IPS-20b (cell line): Measurements from ENCODE around the gene ZG16B.

ENCODE experiments used
- H3K27ac ChIP-seq: one replicate; pipeline ENCODE4 v1.5.1; 2013; ENCODE audit warnings: low read length
- H3K27me3 ChIP-seq: 2 replicates; pipeline ENCODE4 v1.6.1; 2013; ENCODE audit warnings: mild to moderate bottlenecking, low read length, inconsistent platforms; ENCODE audit not compliant: insufficient read depth
- H3K36me3 ChIP-seq: 2 replicates; pipeline ENCODE4 v1.6.1; 2013; ENCODE audit warnings: low read depth, mild to moderate bottlenecking, inconsistent platforms, low read length, moderate library complexity; ENCODE audit not compliant: insufficient read depth
- H3K4me1 ChIP-seq: 2 replicates; pipeline ENCODE4 v1.6.1; 2013; ENCODE audit warnings: mild to moderate bottlenecking, control low read depth, inconsistent platforms, low read length, moderate library complexity; ENCODE audit not compliant: insufficient read depth
- H3K4me3 ChIP-seq: 2 replicates; pipeline ENCODE4 v1.5.1; 2013; ENCODE audit warnings: mild to moderate bottlenecking, low read length, inconsistent platforms
- H3K9ac ChIP-seq: 2 replicates; pipeline ENCODE4 v1.6.1; 2013; ENCODE audit warnings: low read depth, mild to moderate bottlenecking, inconsistent platforms, low read length, moderate library complexity
- H3K9me3 ChIP-seq: 2 replicates; pipeline ENCODE4 v1.6.1; 2013; ENCODE audit warnings: mild to moderate bottlenecking, low read depth, low read length, inconsistent platforms; ENCODE audit not compliant: insufficient read depth

Gene ZG16B

GRCh38 chr16:2819939-2820835 is 9.9 kb upstream of the ZG16B start:
- Histone ChIP-seq H3K4me3 (no peak overlapping the region), H3K27me3 (no peaks in the 10 kb centered on the region), H3K4me1 (no peaks in the 10 kb centered on the region), H3K27ac (no peak overlapping the region), H3K9me3 (no peaks in the 10 kb centered on the region), H3K9ac (no peak overlapping the region), H3K36me3 (no peaks in the 10 kb centered on the region)

DNA sequence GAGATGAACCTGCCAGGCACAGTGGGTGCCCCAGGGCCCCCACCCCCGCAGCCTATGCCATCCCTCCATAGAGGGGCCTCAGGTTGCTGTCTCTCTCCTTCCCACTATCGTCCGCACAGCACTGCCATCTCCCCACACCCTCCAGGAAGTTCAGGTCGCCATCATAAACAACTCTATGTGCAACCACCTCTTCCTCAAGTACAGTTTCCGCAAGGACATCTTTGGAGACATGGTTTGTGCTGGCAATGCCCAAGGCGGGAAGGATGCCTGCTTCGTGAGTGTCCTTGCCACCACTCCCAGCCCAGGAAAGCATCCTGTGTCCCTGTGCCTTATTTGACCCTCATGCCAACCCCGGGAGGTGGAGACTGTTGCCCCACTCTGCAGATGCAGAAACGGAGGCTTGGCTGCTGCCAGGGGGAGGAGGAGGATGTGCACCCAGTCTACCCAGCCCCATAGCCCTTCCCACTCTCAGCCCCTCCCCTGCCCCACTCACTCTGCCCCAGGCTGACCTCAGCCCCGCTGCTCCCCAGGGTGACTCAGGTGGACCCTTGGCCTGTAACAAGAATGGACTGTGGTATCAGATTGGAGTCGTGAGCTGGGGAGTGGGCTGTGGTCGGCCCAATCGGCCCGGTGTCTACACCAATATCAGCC is 9.1 kb upstream of the ZG16B start:
- H3K9me3 ChIP-seq: no peaks in the 10 kb centered on the region
- H3K36me3 ChIP-seq: no peaks in the 10 kb centered on the region
- H3K9ac ChIP-seq: no peak overlapping the region
- H3K27me3 ChIP-seq: no peaks in the 10 kb centered on the region
- H3K27ac ChIP-seq: no peak overlapping the region
- no peak overlapping the region for H3K4me3 ChIP-seq
- H3K4me1 ChIP-seq: no peaks in the 10 kb centered on the region

- no peaks in the 10 kb centered on the region for H3K9me3 ChIP-seq
- no peak overlapping the region for H3K9ac ChIP-seq
- no peak overlapping the region for H3K27ac ChIP-seq
- no peaks in the 10 kb centered on the region for H3K4me1 ChIP-seq
- no peaks in the 10 kb centered on the region for H3K27me3 ChIP-seq
- H3K36me3 ChIP-seq: no peaks in the 10 kb centered on the region
- H3K4me3 ChIP-seq: no peak overlapping the region
These were observed 8.5 kb upstream of the ZG16B start for GRCh38 chr16:2821487-2822157.

- Histone ChIP-seq H3K27me3 (no peaks in the 10 kb centered on the region), H3K4me3 (no peak overlapping the region), H3K4me1 (no peaks in the 10 kb centered on the region), H3K9ac (no peak overlapping the region), H3K9me3 (no peaks in the 10 kb centered on the region), H3K27ac (no peak overlapping the region), H3K36me3 (no peaks in the 10 kb centered on the region)
These were observed 8.0 kb upstream of the ZG16B start for GRCh38 chr16:2822158-2822495.

- Histone ChIP-seq H3K27me3 (no peaks in the 10 kb centered on the region), H3K4me1 (no peaks in the 10 kb centered on the region), H3K9ac (no peak overlapping the region), H3K9me3 (no peaks in the 10 kb centered on the region), H3K4me3 (no peak overlapping the region), H3K27ac (no peak overlapping the region), H3K36me3 (no peaks in the 10 kb centered on the region)
These were observed 7.6 kb upstream of the ZG16B start for GRCh38 chr16:2822496-2822895.

DNA sequence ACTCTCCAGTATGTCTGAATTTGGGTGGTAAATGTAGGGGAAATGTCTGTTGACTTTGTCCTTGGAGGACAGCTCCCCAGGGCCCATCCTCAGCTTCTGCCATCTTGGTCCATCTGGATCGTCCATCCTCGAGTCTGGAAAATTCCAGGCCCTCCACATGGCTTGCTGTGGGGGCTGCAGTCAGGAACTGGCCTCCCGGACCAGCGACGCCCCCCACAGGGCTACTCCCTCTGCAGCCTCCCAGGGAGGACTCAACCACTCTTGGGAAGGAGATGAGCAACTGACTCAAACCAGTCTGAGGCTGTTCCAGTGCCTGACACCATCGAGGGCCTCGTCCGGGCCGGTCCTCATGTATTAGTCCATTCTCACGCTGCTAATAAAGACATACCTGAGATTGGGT is 5.5 kb upstream of the ZG16B start:
- no peaks in the 10 kb centered on the region for H3K36me3 ChIP-seq
- no peak overlapping the region for H3K27ac ChIP-seq
- no peak overlapping the region; the same call in 1 of the 2 replicates for H3K9ac ChIP-seq
- H3K4me1 ChIP-seq: no peaks in the 10 kb centered on the region
- H3K9me3 ChIP-seq: no peaks in the 10 kb centered on the region
- no peaks in the 10 kb centered on the region for H3K27me3 ChIP-seq
- H3K4me3 ChIP-seq: no peak overlapping the region

- no peaks in the 10 kb centered on the region for H3K4me1 ChIP-seq
- H3K4me3 ChIP-seq: no peak overlapping the region
- no peaks in the 10 kb centered on the region for H3K36me3 ChIP-seq
- H3K27me3 ChIP-seq: no peaks in the 10 kb centered on the region
- H3K9ac ChIP-seq: no peak overlapping the region
- H3K9me3 ChIP-seq: no peaks in the 10 kb centered on the region
- H3K27ac ChIP-seq: no peak overlapping the region
These were observed 4.9 kb upstream of the ZG16B start for GRCh38 chr16:2825049-2825742.

DNA sequence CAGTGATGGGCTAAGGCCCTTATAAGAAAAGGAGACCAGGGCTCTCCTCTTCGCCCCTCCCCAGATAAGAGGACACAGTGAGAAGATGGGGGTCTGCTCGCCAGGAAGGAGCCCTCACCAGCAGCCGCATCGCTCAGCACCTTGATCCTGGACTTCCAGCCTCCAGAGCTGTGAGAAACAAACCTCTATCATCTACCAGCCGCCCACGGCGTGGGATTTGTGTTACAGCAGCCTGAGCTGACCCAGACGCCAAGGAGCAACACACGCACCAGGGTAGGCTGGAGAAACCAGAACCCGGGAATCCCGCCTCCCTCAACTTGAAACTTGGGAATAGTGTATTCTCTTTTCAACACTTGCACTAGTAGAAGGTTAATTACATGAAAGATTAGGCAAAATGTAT is 4.2 kb upstream of the ZG16B start:
- H3K27me3 ChIP-seq: no peaks in the 10 kb centered on the region
- no peak overlapping the region for H3K4me3 ChIP-seq
- H3K27ac ChIP-seq: no peak overlapping the region
- no peaks in the 10 kb centered on the region for H3K4me1 ChIP-seq
- H3K9ac ChIP-seq: no peak overlapping the region
- H3K36me3 ChIP-seq: no peaks in the 10 kb centered on the region
- H3K9me3 ChIP-seq: no peaks in the 10 kb centered on the region

GRCh38 chr16:2826591-2827373 is 3.3 kb upstream of the ZG16B start:
- Histone ChIP-seq H3K27ac (no peak overlapping the region), H3K4me1 (no peaks in the 10 kb centered on the region), H3K9ac (no peak overlapping the region), H3K36me3 (no peaks in the 10 kb centered on the region), H3K4me3 (no peak overlapping the region), H3K27me3 (no peaks in the 10 kb centered on the region), H3K9me3 (no peaks in the 10 kb centered on the region)

- Histone ChIP-seq H3K9me3 (no peaks in the 10 kb centered on the region), H3K36me3 (no peaks in the 10 kb centered on the region), H3K27me3 (no peaks in the 10 kb centered on the region), H3K4me3 (no peak overlapping the region), H3K4me1 (no peaks in the 10 kb centered on the region), H3K27ac (no peak overlapping the region), H3K9ac (no peak overlapping the region)
These were observed 2.7 kb upstream of the ZG16B start for GRCh38 chr16:2827374-2827791.
